NCI-H774 (cell line): ENCODE measurements around the gene SMCO2.

ENCODE experiments used
- DNase-seq: peaks from one replicate; lab custom pipeline; 2025; lab: John Stamatoyannopoulos, UW

SMCO2 gene

GRCh38 chr12:27446436-27446835 lies at the start of gene SMCO2:
TSS of gene SMCO2 (plus strand) at chr12:27446736. CDS start at chr12:27470632, 23,896 bp downstream.
- DNase-seq, result no peak

GRCh38 chr12:27398466-27398865 lies 48.1 kb upstream of the SMCO2 start:
- DNase-seq, result no peak

GRCh38 chr12:27399074-27399473 lies 47.5 kb upstream of the SMCO2 start:
- no peak for DNase-seq

GRCh38 chr12:27400856-27401354 lies 45.6 kb upstream of the SMCO2 start:
- no peak for DNase-seq

- DNase-seq, result no peak
Measured at GRCh38 chr12:27412047-27412446, 34.5 kb upstream of the SMCO2 start.

- DNase-seq, result no peak
Measured at GRCh38 chr12:27422697-27423096, 23.8 kb upstream of the SMCO2 start.

- DNase-seq, result no peak
Measured at GRCh38 chr12:27424631-27425230, 21.8 kb upstream of the SMCO2 start.

GRCh38 chr12:27425306-27425705 lies 21.2 kb upstream of the SMCO2 start:
- DNase-seq, result no peak

- no peak for DNase-seq
Measured at GRCh38 chr12:27426743-27427487, 19.6 kb upstream of the SMCO2 start.

- no peak for DNase-seq
Measured at GRCh38 chr12:27427824-27428223, 18.7 kb upstream of the SMCO2 start.

GRCh38 chr12:27428466-27428865 lies 18.1 kb upstream of the SMCO2 start:
- no peak for DNase-seq

GRCh38 chr12:27429606-27430005 lies 16.9 kb upstream of the SMCO2 start:
- no peak for DNase-seq

GRCh38 chr12:27431185-27431584 lies 15.4 kb upstream of the SMCO2 start:
- no peak for DNase-seq

GRCh38 chr12:27434673-27435565 lies 11.6 kb upstream of the SMCO2 start:
- no peak for DNase-seq

GRCh38 chr12:27436029-27436428 lies 10.5 kb upstream of the SMCO2 start:
- no peak for DNase-seq

GRCh38 chr12:27436768-27437167 lies 9.8 kb upstream of the SMCO2 start:
- DNase-seq, result no peak

- DNase-seq, result no peak
Measured at GRCh38 chr12:27437839-27438238, 8.7 kb upstream of the SMCO2 start.

GRCh38 chr12:27447761-27448160 lies 1.2 kb downstream of the SMCO2 start:
- DNase-seq, result no peak

- no peak for DNase-seq
Measured at GRCh38 chr12:27449026-27449425, 2.5 kb downstream of the SMCO2 start.

GRCh38 chr12:27449893-27450534 lies 3.5 kb downstream of the SMCO2 start:
- no peak for DNase-seq

GRCh38 chr12:27451036-27451825 lies 4.7 kb downstream of the SMCO2 start:
- DNase-seq, result no peak
